Eye (tissue), 1 donor: ENCODE data around the gene ZNF324.
"Not testable (repeated sequence)": the region's sequence is repeated elsewhere in the genome, so short reads cannot be mapped to it uniquely, and the experiment has no call there.

Experiments used
- DNase-seq: peaks from one replicate; pipeline ENCODE4 v3.0.0-alpha.2; 2015

The ZNF324 gene

DNA sequence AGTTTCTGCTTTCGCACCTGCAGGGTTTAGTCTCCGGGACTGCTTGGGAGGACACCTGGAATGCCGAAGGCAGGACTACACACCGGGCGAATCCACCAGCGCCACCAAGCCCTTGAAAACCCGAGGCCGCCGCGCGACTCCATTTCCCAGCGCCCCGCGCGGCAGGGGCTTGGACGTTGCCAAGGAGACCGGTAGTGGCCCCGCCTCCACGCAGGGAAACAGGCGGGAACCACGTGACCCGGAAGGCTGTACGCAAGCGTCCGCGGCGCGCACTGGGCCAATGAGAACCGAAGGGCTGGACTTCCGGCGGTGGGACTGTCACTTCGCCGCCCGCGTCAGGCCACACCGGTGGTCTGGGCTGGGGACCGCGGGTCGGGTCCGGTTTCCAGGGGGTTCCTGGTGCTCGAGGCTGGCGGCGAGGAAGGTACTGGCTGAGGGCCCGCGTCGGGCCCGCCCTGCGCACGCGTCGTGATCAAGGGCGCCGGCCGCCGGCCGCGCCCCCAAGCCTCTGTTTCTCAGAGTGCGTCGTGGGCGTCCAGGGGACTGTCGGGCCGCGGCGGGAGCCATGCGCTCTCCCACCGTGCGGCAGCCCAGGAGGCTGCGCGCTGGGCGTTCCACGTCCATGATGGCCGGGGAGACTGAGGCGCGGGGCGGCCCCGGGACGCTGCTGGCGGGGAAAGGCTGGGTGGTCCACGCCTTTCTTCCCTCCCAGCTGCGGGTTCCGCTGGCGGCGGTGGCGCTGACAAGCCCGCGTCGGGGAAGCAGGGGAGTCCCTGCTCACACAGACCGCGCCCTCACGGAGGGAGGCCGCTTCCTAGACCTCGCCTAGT lies at the start of gene ZNF324:
Gene ZNF324, plus strand, starts transcription at position 321 of the 830 bp plus-strand sequence. CDS start 2,106 bp downstream, outside the sequence.
- peak; percentile 99 for DNase-seq

DNA sequence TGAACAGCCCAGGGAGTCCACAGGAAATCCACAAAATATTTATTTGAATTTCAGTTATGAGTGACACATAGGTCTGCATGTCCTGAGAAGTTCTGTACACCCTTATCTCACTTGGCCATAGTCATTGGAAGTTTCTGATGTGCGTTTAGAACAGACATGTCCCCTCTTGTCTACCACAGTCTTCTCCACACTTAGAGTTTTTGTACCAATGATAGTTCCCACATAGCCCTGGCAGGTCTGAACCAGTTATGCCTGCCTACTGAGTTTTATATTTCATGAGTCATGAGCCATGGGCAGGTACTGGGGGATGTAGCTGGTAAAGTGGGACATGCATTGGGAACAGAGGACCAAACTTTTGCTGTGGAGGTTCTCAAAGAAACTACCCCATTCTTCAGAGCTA lies 38.3 kb upstream of the ZNF324 start:
- no peak for DNase-seq

DNA sequence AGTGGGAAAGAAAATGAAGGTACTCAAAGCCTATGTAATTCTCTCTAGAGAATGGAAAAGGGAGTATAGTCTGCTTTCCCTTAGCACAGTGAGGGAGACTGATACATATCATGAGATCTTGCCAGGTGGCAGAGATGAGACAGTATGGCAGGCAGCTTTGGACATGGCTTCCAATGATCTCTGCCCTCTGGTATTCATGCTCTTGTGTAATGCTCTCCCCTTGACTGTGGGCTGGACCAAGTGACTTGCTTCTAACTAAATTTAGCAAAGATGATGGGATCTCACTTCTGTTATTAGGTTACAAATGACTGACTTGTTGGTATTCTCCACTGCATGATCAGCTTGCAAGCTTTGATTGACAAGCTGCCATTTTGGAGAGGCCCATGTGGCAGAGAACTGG lies 37.1 kb upstream of the ZNF324 start:
- no peak for DNase-seq

DNA sequence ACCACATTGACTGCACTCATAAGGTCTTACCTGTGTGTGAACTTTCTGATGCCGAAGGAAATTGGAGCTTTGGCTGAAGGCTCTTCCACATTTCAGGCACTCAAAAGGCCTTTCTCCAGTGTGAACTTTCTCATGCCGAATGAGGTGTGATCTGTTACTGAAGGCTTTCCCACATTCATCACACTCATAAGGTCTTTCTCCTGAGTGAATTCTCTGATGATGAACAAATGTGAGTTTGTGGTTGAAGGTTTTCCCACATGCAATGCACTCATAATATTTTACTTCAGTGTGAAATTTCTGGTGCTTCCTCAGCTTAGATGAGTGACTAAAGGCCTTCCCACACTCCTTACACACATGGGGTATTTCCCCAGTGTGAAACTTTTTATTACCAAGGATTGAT lies 32.7 kb upstream of the ZNF324 start:
- no peak for DNase-seq

DNA sequence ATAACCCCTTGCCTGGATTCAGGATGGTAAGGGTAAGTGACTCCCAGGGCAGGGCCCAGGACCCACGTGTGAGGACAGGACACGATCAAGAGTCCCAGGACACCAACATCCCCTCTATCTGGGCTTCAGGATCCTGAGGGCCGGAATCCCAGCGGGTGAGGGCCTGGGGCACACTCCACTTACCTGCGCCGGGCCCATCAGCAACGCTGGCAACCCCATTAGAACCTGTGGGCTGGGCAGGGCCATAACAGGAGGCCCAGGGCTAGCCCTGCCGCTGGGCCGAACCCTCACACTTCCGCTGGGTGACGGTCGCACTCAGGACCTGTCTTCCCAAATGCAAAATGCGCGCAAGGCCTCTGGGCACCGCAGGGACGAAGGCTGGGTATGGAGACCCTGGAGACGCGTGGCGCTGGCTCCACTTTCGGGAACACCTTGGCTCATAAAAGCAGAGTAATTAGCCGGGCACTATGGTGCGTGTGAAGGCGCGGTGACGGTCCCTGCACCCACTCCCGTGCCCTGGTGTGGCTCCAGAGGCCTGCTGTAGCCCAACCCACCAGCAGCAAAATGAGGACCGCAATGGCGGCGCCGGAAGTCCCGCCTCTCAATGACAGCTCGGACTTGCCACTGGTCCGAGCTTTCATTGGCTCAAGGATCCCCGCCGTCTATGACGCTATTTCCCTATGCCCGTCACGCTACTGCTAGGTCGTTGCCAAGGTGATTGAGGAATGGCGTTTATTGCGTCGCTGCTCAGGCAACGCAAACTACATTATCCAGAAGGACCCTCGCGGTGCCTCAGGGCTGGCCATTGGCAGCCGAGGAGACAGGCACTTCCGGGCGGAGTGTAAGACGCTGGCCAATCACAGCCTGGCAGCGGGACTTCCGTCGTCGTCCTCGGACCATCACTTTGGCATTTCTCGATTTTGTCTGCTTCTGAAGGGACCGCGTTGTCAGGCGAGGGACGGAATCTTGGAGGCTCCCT lies 27.0 kb upstream of the ZNF324 start, which contains the start of gene ZNF132:
Gene ZNF132, minus strand, starts transcription at position 578 of the 979 bp plus-strand sequence. Its CDS starts 332 bp downstream, at position 246.
- DNase-seq: peak; percentile 99

DNA sequence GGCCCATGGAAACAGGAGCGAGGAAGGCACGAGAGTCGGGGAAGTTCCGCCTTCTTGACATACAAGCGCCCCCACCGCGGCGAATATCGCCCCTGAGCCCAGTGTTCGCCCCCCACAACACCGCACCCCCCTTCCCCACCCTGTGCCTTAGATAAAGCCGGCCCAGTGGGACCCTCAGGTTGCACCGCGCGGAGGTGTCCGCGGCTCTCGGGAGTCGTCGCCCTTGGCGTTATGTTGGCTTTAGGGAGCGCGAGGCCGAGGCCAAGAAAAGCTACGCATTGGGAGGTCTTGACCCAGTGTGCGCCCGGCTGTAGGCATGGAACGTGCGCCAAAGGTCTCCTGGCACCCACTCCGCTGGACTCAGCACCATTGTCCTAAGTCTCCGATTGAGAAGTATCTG lies 26.3 kb upstream of the ZNF324 start:
- DNase-seq: no peak

DNA sequence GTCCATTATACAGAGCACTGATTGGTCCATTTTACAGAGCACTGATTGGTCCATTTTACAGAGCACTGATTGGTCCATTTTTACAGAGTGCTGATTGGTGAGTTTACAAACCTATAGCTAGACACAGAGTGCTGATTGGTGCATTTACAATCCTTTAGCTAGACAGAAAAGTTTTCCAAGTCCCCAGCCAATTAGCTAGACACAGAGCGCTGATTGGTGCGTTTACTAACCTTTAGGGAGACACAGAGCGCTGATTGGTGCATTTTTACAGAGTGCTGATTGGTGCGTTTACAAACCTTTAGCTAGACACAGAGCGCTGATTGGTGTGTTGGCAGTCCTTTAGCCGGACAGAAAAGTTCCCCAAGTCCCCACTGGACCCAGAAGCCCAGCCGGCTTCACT lies 23.9 kb upstream of the ZNF324 start:
- DNase-seq: not testable (repeated sequence)

DNA sequence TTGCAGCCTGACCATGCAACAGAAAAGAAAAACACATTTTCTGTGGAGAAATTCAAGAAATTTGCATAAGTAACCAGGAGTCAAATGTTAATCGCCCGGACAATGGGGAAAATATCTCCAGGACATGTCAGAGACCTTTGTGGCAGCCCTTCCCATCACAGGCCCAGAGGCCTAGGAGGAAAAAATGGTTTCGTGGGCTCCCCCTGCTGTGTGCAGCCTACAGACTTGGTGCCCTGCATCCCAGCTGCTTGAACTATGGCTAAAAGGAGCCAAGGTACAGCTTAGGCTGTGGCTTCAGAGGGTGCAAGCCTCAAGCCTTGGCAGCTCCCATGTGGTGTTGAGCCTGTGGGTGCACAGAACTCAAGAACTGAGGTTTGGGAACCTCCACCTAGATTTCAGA lies 18.0 kb upstream of the ZNF324 start:
- DNase-seq: not testable (repeated sequence)

DNA sequence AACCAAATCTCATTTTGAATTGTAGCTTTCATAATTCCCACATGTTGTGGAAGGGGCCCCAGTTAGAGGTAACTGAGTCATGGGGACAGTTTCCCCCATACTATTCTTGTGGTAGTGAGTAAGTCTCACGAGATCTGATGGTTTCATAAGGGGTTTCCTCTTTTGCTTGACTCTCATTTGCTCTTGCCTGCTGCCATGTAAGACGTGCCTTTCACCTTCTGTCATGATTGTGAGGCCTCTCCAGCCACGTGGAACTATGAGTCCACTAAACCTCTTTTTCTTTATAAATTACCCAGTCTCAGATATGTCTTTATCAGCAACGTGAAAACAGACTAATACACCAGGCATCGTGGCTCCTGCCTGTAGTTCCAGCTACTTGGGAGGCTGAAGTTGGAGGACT lies 16.9 kb upstream of the ZNF324 start:
- DNase-seq: not testable (repeated sequence)

DNA sequence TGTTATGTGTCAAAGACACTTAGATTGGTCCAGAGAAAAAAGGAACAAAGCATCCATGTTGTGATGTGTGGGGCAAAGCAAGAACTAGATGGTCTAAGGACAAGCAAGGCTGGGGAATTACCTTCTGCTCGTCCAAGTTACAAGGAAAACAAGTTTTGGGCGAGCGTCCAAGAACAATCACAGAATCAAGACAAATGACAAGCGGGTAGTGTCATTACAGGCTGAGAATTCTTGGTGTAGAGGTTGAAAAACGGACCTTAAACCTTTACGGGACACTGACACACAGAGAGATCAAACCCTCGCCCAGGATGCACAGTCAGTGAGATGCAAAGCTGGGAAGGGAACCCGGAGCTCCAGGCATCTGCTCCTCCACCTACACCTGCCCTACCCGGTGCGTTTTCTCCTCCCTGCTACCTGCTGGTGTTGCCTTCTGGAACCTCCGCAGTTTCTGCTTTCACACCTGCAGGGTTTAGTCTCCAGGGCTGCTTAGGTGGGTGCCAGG lies 16.0 kb upstream of the ZNF324 start:
- DNase-seq: no peak

DNA sequence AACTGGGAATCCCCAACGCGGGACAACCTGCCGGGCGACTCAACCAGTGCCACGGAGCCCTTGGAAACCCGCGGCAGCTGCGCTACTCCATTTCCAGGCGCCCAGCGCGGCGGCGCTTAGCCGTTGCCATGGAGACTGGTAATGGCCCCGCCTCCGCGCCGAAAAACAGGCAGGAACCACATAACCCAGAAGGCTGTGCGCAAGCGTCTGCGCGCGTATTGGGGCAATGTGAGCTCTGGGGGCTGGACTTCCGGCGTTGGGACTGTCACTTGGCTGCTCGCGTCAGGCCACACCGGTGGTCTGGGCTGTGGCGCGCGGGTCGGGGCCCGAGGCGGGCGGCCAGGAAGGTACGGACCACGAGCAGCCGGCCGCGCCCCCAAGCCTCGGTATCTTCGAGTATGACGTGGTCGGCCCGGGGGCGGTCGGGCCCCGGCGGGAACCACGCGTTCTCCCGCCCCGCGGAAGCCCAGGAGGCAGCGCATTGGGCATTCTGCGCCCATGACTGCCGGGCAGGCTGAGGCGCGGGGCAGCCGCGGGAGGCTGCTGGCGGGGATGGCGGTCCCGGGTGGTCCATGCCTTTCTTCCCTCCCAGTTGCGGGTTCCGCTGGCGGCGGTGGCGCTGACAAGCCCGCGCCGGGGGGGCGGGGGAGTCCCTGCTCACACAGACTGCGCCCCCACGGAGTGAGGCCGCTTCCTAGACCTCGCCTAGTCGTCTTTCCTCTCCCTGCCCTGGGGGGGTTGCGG lies 15.3 kb upstream of the ZNF324 start, which contains the start of gene ZNF324B:
Gene ZNF324B, plus strand, starts transcription at position 265 of the 744 bp plus-strand sequence. CDS start 2,080 bp downstream, outside the sequence.
- peak; percentile 99 for DNase-seq

DNA sequence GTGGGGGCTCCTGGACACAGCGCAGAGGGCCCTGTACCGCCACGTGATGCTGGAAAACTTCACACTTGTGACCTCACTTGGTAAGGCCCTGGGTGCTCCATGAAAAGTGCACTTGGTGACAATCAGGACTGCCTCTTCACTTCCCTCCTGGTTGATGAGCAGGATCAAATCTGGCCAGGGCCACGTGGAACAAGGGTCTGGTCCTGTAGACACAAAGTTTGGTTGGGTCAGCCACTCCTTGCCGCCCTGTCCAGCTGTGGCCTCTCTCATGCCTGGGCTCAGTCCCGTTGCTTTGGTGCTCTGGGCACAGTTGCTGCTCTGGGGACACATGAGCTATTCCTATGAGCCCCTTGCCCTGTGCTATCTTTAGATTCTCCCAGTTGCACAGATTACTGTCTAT lies 13.1 kb upstream of the ZNF324 start:
- DNase-seq: no peak

DNA sequence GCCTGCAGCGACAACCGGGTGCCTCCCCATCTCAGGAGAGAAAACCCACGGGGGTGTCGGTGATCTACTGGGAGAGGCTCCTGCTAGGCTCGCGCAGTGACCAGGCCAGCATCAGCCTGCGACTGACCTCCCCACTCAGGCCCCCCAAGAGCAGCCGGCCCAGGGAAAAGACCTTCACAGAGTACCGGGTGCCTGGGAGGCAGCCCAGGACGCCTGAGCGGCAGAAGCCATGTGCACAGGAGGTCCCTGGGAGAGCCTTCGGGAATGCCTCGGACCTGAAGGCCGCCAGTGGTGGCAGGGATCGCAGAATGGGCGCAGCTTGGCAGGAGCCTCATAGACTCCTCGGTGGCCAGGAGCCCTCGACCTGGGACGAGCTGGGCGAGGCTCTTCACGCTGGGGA lies 11.6 kb upstream of the ZNF324 start:
- DNase-seq: no peak

DNA sequence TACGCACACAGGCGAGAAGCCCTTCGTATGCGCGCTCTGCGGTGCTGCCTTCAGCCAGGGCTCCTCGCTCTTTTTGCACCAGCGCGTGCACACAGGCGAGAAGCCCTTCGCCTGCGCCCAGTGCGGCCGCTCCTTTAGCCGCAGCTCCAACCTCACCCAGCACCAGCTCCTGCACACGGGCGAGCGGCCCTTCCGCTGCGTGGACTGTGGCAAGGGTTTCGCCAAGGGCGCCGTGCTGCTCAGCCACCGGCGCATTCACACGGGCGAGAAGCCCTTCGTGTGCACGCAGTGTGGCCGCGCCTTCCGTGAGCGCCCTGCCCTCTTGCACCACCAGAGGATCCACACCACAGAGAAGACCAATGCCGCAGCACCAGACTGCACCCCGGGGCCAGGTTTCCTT lies 10.8 kb upstream of the ZNF324 start:
- no peak for DNase-seq

DNA sequence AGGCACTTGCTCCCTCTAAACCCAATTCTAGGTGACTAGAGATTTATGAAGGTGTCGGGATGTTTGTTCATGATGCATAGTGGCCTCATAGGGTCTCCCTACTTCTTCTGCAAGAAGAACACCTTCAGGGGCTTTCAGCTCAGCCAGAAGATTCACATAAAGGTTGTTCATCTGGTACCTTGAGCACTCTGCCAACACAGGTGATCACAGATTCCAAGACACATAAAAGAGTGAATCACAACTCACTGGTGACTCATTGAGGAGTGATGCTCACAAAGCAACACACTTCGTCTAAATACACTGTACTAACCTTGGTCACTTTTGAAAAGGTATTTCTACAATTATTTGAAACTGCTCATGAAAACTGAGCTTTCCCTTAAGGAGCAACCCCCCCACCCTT lies 6.8 kb upstream of the ZNF324 start:
- no peak for DNase-seq

DNA sequence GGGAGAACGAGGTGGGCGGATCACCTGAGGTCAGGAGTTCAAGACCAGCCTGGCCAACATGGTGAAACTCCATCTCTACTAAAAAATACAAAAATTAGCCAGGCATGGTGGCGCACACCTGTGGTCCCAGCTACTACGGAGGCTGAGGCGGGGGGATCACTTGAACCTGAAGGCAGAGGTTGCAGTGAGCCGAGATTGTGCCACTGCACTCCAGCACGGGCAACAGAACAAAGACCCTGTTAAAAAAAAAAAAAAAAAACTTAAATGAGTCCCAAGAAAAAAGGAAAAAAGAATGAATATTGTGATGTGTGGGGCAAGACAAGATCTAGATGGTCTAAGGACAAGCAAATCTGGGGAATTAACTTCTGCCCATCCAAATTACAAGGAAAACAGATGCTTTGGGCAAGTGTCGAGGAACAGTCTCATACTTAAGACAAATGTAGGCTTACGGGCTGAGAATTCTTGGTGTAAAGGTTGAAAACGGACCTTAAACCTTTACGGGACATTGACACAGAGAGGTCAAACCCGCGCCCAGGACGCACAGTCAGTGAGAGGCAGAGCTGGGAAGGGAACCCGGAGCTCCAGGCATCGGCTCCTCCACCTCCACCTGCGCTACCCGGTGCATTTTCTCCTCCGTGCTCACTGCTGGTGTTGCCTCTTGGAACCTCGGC lies 656 bp upstream of the ZNF324 start:
- DNase-seq: no peak

DNA sequence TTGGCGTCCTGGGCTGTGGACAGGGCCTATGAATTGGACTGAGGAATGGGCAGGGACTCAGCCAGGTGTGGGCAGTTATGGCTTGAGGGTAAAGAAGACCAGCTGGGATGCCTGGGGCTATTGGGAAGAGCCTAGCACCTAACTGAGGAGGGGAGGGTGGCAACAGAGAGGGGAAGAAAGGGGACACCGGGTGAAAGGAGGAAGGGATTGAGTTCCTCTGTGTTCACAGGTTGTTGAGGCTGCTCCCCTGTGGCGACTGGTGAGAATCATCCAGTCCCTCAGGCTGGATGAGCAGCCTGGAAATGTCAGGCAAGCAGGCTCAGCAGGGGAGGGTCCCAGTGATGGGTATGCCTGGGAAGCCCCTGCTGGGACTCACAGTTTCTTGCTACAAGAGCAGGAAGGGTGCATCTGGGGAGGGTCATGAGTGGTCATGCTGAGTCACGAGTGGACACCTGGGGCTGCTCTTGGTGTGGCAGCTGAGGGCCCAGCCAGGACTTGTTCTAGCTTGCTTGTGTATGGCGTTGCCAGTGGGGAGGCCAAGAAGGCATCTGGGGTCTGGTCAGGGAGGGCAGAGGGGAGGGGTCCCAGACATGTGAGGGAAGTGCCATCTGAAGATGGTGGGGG lies 1.4 kb downstream of the ZNF324 start:
- DNase-seq: no peak

DNA sequence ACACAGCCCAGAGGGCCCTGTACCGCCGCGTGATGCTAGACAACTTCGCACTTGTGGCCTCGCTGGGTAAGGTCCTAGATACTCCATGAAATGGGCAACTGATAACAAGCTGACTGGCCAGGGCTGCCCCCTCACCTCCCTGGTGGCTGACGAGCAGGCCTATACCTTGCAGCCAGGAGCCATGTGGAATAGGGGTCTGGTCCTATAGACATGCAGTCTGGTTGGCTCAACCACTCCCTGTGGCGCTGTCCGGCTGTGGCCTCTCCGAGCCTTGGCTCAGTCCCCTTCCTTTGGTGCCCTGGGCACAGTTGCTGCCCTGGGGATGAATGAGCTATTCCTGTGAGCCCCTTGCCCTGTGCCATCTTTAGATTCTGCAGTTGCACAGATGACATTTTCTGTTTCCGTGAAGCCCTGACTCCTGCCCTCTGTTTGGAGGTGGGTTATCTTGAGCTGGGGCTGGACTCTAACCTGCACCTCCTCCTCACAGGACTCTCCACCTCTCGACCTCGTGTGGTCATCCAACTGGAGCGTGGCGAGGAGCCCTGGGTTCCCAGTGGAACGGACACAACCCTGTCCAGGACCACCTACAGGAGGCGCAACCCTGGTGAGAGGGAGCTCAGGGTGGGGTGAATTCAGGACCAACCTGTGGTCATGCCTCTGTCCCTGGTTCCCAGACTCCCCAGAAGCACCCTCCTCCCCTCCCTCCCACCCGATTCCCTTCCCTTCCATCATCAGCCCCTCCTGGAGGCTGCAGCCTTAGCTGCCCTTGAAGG lies 2.5 kb downstream of the ZNF324 start:
- DNase-seq: no peak

DNA sequence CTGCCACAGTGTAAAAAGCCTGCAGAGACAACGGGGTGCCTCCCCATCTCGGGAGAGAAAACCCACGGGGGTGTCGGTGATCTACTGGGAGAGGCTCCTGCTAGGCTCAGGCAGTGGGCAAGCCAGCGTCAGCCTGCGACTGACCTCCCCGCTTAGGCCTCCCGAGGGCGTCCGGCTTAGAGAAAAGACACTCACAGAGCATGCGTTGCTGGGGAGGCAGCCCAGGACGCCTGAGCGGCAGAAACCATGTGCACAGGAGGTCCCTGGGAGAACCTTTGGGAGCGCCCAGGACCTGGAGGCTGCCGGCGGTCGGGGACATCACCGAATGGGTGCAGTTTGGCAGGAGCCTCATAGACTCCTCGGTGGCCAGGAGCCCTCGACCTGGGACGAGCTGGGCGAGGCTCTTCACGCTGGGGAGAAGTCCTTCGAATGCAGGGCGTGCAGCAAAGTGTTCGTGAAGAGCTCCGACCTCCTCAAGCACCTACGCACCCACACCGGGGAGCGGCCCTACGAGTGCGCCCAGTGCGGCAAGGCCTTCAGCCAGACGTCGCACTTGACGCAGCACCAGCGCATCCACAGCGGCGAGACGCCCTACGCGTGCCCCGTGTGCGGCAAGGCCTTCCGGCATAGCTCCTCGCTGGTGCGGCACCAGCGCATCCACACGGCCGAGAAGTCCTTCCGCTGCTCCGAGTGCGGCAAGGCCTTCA lies 4.1 kb downstream of the ZNF324 start:
- not testable (repeated sequence) for DNase-seq

DNA sequence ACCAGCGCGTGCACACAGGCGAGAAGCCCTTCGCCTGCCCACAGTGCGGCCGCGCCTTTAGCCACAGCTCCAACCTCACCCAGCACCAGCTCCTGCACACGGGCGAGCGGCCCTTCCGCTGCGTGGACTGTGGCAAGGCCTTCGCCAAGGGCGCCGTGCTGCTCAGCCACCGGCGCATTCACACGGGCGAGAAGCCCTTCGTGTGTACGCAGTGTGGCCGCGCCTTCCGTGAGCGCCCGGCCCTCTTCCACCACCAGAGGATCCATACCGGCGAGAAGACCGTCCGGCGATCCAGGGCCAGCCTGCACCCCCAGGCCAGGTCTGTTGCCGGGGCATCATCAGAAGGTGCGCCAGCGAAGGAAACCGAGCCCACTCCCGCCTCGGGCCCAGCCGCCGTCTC lies 4.9 kb downstream of the ZNF324 start:
- DNase-seq: no peak
